Choroid plexus epithelial cell (primary cell): ENCODE measurements around the gene GALK1.

Source experiments
- DNase-seq: peaks from one replicate; pipeline ENCODE4 v3.0.0-alpha.2; 2010; ENCODE audit warnings: low read depth
- H3K4me3 ChIP-seq: 2 replicates; pipeline ENCODE4 v1.5.1; 2011; ENCODE audit warnings: low read depth, mild to moderate bottlenecking, control low read depth, low read length, moderate library complexity
- CTCF ChIP-seq: conservative IDR thresholded peaks from 2 replicates; pipeline ENCODE4 v1.5.1; 2011; ENCODE audit warnings: low read depth, mild to moderate bottlenecking, control low read depth, inconsistent platforms, low read length, moderate library complexity

The GALK1 gene

DNA sequence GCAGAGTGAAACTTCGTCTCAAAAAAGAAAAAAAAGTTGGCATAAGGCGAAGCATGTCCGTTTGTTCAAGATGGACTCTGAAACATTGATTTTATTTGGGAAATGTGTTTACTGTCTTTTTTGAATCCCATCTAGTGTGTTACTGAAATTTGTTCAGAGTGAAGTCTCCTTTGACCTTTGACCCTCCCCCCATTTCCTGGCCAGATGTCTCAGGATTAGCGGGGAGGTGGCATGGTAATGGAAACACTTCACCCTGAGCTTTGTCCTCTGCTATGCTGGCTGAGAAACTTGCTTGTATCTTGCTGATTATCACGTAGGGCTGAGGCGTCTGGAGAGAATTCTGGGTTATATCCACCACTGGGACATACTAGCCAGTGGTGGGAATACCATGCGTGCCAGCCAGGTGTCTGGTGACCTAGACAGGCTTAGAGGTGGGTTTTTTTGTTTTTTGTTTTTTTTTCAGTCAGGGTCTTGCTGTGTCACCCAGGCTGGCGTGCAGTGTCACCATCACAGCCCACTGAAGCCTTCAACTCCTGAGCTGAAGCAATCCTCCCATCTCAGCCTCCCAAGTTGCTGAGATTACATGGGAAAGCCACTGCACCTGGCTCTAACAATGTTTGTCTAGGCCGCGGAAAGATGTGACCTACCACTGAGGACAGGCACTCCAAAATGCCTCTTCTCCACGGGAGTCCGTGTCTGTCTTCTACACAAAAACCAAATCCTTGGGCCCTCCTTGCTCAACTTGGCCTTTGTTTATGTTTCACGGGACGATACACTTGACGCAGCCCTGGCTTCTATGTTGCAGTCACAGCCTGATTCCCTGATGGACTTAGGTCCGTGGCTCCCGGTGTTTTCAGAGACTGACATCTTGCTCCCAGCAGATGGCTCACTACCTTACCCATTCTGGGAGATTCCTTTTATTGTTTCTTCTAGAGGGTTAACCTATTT, 6.6 kb upstream of the GALK1 start:
- DNase-seq: peak; percentile 61
- H3K4me3 ChIP-seq: no peak overlapping the region
- peak; percentile 43 for TF ChIP-seq CTCF

GRCh38 chr17:75769536-75769935, 4.5 kb upstream of the GALK1 start:
- no peak for DNase-seq
- H3K4me3 ChIP-seq: no peak overlapping the region
- no peak for TF ChIP-seq CTCF

- DNase-seq: no peak
- TF ChIP-seq CTCF: no peak
- no peak overlapping the region for H3K4me3 ChIP-seq
These were observed 2.9 kb upstream of the GALK1 start for GRCh38 chr17:75767881-75768280.

- H3K4me3 ChIP-seq: no peak overlapping the region
- DNase-seq: no peak
- TF ChIP-seq CTCF: no peak
These were observed 989 bp upstream of the GALK1 start for GRCh38 chr17:75765981-75766380.

DNA sequence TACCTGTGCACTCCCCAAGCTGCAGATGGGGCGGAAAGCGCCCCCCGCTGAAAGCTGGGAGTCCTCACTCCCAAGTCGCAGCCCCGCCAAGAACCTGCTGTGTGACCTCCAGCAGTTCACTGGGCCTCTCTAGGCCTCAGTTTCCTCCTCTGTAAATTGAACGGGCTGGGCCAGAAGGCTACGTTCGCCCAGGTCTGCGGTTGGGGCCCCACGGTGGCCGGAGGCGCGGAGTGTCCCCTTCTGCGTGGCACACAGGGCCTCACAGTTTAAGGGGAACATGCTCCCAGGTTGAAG, 628 bp downstream of the GALK1 start:
- TF ChIP-seq CTCF: no peak
- no peak for DNase-seq
- peak overlapping the region; percentile 68 for H3K4me3 ChIP-seq

DNA sequence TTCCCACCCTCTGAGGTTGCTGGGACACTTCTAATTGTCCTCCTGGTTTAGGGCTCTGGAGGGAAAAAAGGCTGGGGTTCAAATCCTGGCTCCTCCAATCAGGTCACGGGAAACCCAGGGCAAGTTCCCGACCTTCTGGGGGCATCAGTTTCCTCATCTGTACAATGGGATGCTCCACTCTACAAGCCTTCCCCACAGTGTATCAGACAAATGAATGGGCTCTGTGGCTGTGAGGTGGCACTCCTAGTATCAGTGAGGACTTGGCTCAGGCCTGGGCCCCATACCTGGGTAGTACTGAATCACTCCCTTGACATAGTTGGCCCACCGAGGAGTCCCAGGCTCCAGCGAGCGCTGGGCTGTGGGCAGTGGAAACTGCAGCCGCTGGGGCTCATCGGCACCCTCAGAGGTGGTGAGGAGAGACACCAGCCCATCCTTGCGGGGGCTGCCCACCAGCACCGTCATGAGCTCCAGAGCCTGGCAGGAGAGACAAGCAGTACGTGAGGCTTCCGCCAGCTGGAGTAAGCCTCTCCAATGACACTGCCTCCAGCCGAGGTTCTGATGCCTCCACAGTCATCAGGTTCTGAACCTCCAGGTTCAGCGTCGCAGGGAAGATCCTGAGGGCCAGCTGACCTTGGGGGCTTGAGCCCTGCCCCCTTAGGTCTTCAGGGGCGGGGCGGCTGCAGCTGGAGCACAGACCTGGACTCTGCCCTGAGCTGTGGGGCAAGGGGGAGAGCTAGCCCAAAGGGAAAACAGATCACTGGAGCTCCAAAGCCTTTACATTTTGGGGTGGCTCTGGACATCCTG, 1.2 kb downstream of the GALK1 start:
- DNase-seq: no peak
- peak overlapping the region; percentile 68 for H3K4me3 ChIP-seq
- no peak for TF ChIP-seq CTCF
